H4 (cell line): Measurements from ENCODE around the gene H1-8. TPM values are rescaled to one million over a fixed set of nuclear protein-coding genes. Genes with fewer than 3 reads are reported as not detected.
"Not testable (repeated sequence)": the region's sequence is repeated elsewhere in the genome, so short reads cannot be mapped to it uniquely, and the experiment has no call there.

Source experiments
- DNase-seq: peaks from one replicate; pipeline ENCODE4 v3.0.0-alpha.2; 2015; ENCODE audit warnings: low spot score
- total RNA-seq: library from RNA; depleted of rRNA; stranded (reverse); fragments of >200 nt; shearing (Covaris generic); gene quantifications from 2 replicates; pipeline ENCODE4 v1.2.3, GENCODE V29; 2014; rRNA removed

H1-8 gene, protein sequence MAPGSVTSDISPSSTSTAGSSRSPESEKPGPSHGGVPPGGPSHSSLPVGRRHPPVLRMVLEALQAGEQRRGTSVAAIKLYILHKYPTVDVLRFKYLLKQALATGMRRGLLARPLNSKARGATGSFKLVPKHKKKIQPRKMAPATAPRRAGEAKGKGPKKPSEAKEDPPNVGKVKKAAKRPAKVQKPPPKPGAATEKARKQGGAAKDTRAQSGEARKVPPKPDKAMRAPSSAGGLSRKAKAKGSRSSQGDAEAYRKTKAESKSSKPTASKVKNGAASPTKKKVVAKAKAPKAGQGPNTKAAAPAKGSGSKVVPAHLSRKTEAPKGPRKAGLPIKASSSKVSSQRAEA
- not detected in 2 replicates for total RNA-seq

DNA sequence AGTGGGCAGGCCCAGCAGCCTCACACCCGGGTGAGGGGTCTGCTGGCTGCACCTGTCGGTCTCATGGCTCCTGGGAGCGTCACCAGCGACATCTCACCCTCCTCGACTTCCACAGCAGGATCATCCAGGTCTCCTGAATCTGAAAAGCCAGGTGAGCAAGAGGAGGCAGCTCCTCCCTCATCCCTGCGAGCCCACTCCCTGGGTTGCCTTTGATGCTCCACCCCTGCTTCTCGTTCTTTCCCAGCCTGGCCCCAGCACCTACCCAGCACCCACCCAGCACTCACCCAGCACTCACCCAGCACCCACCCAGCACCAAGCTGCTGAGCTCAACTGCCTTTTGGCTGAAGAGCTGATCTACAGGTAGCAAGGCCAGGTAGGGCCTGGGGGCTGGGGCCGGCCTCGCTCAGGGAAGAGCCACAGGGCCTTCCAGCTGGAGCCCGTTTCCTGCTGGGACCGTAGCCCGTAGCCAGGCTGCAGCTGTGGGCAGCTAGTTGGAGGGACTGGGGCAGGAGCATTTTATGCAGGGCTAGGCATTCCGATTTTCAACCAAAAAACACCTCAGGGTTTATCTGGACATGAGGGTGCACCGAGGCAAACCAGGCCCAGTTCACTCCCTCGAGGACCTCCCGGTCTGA is at the start of gene H1-8:
Gene H1-8, plus strand, starts transcription at position 20 of the 635 bp plus-strand sequence. Its CDS starts 44 bp downstream, at position 64.
- no peak for DNase-seq

GRCh38 chr3:129493206-129493605 is 49.8 kb upstream of the H1-8 start:
- DNase-seq, result no peak

- DNase-seq, result not testable (repeated sequence)
Measured at GRCh38 chr3:129494499-129494898, 48.5 kb upstream of the H1-8 start.

DNA sequence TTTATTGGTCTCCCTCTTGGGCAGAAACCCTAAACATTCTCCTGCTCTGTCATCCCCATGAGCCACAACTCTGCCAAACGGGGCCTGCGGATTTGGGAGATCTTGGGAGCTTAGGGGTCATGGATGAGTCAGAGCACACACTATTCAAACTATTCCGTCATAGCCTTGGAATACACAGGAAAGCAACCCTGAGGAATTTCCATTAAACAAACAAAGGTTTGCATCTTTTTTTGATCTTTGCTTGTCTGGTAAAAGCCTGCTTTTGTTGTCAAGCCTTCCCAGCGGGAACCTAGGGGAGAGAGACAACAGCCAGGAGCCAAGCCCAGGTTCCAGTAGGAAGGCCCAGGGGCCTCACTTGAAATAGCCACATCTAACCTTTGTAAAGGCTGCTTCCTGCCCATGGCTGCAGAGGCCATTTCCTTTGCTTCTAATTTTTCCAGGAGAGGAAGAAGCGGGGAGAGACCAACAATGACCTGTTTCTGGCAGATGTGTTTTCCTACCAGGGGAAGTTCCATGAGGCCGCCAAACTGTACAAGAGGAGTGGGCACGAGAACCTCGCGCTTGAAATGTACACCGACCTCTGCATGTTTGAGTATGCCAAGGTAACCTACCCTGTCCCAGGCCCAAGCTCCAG is 47.9 kb upstream of the H1-8 start:
- DNase-seq, result peak; percentile 82

- not testable (repeated sequence) for DNase-seq
Measured at GRCh38 chr3:129497876-129498275, 45.1 kb upstream of the H1-8 start.

DNA sequence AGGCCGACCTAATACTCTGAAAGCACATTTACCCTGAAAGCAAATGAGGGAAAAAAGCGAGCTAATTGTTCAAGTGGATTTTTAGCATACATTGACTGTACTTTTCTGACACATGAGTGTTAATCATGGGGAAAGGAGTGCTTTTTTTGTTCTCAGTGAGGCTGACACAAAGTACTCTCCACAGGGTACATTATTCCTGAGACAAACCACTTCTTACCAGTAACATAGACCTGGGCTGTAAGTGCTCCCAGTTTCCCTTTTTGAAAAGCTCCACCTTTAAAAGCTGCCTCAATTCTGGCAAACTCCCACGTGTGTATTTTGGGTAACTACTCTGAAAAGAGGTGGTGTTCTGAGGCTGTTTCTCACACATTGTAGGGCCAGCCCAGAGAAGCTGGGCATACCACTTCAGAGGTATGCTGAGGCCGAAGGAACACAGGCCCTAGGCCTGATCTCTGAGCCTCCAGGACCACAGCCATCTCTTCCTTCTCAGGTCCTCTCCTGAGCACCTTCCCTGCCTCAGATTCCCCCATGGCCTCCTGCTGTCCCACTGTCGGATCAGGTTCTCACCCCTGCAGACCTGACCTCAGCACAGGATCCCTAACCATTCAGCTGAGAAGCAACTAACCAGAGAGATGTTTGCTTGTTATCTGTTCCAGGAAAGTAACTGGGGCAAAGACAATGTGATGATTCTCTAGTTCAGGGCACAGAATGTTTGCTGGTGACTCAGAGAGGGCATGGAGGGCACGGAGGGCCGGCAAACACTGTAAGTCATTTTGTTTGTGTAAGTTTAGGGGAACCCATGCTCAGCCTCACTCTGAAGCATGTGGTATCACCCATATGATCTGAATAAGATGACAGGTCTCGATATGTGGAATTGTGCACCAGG is 44.1 kb upstream of the H1-8 start:
- not testable (repeated sequence) for DNase-seq

DNA sequence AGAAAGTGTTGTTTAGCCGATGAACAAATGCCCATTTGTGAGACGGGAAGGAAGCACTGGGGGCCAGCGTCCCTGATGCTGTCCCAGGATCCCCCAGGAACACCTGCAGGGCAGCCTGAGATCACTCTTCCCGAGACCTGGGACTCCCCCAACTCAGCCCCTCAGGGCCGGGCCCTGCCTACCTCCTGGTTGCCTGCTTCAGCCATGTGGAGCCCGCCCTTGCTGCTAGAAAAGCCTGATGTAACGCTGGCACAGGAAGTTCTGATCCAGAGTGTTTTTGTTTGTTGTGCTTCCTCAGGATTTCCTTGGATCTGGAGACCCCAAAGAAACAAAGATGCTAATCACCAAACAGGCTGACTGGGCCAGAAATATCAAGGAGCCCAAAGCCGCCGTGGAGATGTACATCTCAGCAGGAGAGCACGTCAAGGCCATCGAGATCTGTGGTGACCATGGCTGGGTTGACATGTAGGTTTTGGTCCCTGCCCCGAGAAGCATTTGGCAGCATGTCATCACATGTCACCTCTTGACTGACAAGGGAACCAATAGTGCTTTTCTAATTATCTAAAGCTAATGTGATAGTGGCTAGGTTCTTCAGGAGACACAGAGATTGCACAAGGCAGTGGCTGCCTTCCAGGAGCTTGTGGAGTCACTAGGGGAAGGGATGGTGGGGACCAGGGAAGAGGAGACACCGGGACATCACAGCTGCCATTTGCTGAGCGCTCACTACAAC is 43.2 kb upstream of the H1-8 start:
- not testable (repeated sequence) for DNase-seq

DNA sequence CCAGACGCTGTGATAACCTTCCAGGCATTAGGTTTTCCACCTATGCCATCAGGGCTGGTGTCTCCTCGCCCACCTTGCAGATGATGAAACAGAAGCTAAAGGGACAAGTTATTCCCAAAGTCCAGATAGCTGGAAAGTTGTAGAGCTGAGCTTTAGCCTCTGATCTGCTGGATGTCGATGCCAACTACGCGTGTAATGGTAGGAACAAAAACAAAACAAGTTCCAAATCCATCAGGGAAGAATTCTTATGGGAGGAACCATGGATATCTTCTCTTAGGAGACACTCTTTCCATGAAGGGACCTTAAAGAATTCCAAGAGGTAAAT is 42.7 kb upstream of the H1-8 start:
- no peak for DNase-seq

DNA sequence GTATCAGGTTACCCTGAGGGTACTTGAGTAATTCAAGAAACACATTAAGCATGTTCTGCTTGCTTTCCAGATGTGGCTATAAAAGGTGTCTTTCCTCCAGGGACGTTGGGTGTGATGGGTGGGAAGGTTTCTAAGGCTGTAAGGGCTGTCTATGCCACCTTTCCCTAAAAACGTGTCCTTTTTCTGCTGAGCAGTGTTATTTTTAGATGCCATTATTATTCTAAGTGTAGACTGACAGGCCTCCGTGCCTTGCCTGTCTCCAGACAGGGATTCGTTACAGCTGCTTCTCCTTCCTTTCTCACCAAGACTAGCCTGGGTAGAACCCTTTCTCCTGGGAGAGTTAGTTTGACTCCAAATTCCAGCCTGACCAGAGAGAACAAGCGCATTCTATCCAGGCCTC is 41.3 kb upstream of the H1-8 start:
- no peak for DNase-seq

GRCh38 chr3:129502641-129503408 is 40.1 kb upstream of the H1-8 start:
- DNase-seq, result no peak

GRCh38 chr3:129503471-129504291 is 39.3 kb upstream of the H1-8 start:
- DNase-seq, result no peak

- DNase-seq, result no peak
Measured at GRCh38 chr3:129504471-129505100, 38.4 kb upstream of the H1-8 start.

DNA sequence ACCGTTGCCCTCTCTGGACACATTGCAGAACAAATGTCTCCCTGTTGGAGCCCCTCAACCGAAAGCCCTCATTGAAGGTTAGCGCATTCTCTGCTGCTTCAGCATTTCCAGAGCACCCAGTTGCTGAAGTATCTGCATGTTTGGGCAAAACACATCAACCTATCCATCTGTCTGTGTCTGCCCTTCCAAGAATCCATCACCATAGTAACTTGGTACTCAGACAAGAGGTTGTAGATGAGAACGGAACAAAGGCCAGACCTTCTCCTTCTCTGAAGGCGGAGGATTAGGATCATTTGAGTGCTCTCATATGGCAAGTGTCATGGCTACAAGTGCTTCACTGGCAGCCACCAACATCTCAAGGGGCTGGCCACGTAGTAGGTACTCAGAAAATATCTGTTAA is 37.6 kb upstream of the H1-8 start:
- DNase-seq, result no peak

- DNase-seq, result no peak
Measured at GRCh38 chr3:129506231-129506742, 36.7 kb upstream of the H1-8 start.

GRCh38 chr3:129507181-129507831 is 35.7 kb upstream of the H1-8 start:
- DNase-seq, result no peak

DNA sequence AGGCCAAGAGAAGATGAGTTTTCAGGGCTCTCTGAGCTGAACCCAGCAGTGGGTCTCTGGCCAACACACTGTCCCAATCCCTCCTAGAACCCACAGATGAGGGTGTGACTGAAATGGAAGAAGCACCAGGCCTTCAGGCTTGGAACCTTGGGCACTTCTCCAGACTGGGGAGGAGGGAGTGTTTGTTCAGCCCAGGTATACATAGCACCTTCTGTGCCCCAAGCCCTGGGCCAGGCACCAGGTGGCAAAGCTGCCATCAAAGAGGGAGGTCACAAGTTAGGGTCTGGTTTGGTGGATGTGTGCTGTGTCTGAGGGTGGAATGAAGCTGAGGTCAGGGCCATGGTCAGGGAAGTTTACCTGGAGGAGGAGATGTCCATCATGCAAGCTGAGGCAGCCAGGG is 30.4 kb upstream of the H1-8 start:
- no peak for DNase-seq

DNA sequence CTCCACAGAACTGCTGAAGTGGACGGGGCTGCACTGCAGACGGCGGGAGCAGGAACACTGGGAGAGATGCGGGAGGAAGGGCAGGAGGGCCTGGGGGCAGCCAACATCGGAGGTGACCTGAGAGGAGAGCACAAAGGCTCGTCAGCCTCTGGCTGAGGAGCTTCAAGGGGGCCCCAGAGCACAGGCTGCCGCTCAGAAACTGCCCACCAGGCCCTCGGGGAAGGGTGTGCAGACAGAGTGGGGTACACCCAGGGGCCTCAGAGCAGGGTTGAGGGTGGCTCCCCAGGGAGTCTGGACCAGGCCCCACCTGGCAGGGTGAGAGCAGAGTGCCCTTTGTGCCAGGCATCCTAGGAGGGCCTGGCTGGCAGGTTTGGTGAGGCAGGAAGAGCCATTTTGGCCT is 29.3 kb upstream of the H1-8 start:
- no peak for DNase-seq

- DNase-seq, result no peak
Measured at GRCh38 chr3:129514110-129514509, 28.9 kb upstream of the H1-8 start.
